GM12864 (cell line): ENCODE results near the gene GASK1A.

Experiments
- DNase-seq: peaks from one replicate; pipeline ENCODE4 v3.0.0-alpha.2; 2011; ENCODE audit warnings: low read depth
- H3K4me3 ChIP-seq: 2 replicates; pipeline ENCODE4 v1.5.1; 2011; ENCODE audit warnings: mild to moderate bottlenecking, low read depth, low read length, control low read depth
- CTCF ChIP-seq: IDR thresholded peaks from 2 replicates; pipeline ENCODE4 v1.5.1; 2011; ENCODE audit warnings: low read depth, mild to moderate bottlenecking, moderate library complexity, low read length, control low read depth, inconsistent platforms; ENCODE audit errors: missing control alignments

The GASK1A gene

GRCh38 chr3:43019006-43019809 is 40.1 kb downstream of the GASK1A start:
- no peak for DNase-seq
- TF ChIP-seq CTCF, result no peak
- H3K4me3 ChIP-seq, result no peak overlapping the region

- no peak overlapping the region for H3K4me3 ChIP-seq
- DNase-seq, result no peak
- TF ChIP-seq CTCF, result no peak
Observed at GRCh38 chr3:43019826-43020225, 40.7 kb downstream of the GASK1A start.

- no peak for DNase-seq
- no peak for TF ChIP-seq CTCF
- H3K4me3 ChIP-seq, result no peak overlapping the region
Observed at GRCh38 chr3:43021186-43021585, 42.1 kb downstream of the GASK1A start.

GRCh38 chr3:43022121-43022520 is 43.0 kb downstream of the GASK1A start:
- no peak overlapping the region for H3K4me3 ChIP-seq
- TF ChIP-seq CTCF, result no peak
- no peak for DNase-seq

GRCh38 chr3:43023066-43023465 is 44.0 kb downstream of the GASK1A start:
- no peak overlapping the region for H3K4me3 ChIP-seq
- no peak for TF ChIP-seq CTCF
- no peak for DNase-seq

- no peak for DNase-seq
- no peak overlapping the region for H3K4me3 ChIP-seq
- no peak for TF ChIP-seq CTCF
Observed at GRCh38 chr3:43023746-43024145, 44.6 kb downstream of the GASK1A start.
